HG03135 (cell line): ENCODE measurements around the gene FAM20C.
"Not testable (repeated sequence)": the region's sequence is repeated elsewhere in the genome, so short reads cannot be mapped to it uniquely, and the experiment has no call there.

Experiments used
- ATAC-seq: cut with Tn5 transposase; IDR thresholded peaks from one replicate; pipeline ENCODE4 v1.9.1; 2021; ENCODE audit warnings: mild to moderate bottlenecking, moderate library complexity; ENCODE audit not compliant: unreplicated experiment

Gene FAM20C

DNA sequence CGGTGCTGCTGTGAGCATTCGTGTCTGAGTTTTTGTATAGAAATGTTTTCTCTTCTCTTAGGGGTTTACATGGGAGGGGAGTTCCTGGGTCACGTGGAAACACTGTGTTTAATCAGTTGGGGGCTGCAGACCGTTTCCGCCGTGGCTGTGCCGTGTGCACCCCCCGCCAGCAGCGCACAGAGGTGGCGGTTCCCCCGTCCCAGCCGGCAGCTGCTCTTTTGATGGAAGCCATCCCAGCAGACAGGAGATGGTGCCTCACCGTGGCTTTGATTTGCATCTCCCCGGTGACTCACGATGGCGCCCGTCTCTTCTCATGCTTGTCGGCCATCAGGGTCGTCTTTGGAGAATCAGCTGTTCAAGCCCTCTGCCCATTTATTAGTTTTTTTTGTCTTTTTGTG, 62.7 kb downstream of the FAM20C start:
- ATAC-seq = no peak

GRCh38 chr7:255721-256361, 63.5 kb downstream of the FAM20C start:
- ATAC-seq = no peak

GRCh38 chr7:256461-256940, 64.1 kb downstream of the FAM20C start:
- no peak for ATAC-seq

GRCh38 chr7:256981-257646, 64.7 kb downstream of the FAM20C start:
- ATAC-seq = no peak

DNA sequence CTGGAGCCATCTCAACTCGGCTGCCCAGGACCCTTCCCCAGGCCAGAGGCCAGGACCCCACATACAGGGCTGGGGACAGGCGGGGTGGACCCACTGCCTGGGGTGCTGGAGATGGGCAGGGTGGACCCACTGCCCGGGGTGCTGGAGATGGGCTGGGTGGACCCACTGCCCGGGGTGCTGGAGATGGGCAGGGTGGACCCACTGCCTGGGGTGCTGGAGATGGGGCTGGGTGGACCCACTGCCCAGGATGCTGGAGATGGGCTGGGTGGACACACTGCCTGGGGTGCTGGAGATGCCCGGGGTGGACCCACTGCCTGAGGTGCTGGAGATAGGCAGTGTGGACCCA, 65.2 kb downstream of the FAM20C start:
- ATAC-seq = no peak

DNA sequence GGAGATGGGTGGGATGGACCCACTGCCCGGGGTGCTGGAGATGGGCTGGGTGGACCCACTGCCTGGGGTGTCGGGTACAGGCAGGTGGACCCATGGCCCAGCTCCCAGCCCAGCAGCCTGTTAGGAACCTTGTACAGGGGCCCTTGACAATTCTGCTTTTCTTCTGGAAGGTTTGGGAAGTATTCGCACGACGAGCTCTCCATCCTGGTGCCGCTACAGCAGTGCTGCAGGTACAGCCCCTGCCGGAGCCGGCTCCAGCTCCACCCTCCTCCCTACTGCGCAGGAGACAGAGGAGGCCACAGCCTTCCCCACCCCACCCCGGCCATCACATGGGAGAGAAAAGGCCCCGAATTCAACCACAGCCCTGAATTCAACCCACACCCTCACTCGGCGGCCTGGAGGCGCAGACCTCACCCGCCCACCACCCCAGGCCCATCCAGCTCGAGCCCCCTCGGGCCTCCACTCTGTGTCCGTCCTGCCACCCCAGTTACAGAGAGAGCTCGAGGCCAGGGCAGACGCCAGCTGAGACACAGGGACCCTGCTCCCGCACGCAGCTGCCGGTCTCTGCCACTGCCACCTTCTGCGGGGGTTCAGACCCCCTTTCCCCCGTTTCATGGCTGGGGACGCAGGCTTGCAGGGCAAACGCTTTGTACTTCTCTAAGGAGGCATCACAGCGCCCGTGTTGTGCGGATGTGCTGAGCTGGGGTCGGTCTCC, 66.3 kb downstream of the FAM20C start:
- no peak for ATAC-seq

- no peak for ATAC-seq
These were observed 66.8 kb downstream of the FAM20C start for GRCh38 chr7:259191-259505.

- ATAC-seq = no peak
These were observed 67.5 kb downstream of the FAM20C start for GRCh38 chr7:259751-260405.

DNA sequence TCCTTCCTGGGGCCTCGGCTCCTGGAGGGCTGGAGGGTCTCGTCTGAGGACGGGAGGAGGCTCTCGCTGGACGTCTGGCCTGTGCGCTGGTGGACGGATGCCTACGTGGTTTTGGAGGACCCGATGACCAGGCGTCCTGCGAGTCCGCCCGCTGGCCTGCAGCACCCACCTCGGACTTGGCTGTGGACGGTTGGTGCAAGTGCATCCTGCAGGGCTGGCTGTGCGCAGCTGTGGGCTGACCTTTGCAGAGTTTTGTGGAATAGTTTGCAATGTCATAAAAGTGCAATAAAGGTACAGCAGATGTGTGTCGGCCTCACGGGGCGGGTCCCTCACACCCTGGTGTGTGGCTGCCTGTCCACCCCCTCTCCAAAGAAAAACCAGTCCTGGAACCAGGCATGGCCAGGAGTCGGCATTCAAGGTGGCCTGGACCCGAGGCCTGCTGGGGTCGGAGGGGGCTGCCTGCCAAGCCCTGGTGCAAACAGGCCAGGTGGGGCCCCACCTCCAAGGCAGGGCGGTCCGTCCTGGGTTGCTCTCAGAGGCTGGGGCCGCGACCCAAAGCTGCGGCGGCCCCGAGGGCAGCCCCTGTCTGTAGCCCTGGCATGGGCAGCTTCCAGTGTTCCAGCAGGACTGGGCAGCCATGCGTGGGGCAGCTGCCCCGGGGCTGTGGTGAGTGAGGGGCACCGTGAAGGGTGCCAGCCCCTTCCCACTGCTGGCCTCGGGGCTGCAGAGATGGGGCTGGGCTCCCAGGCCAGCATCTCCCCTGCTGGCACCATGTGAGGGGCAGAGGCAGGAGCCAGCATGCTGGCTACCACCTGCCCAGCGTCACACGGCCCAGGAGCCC, 68.3 kb downstream of the FAM20C start:
- no peak for ATAC-seq

- no peak for ATAC-seq
These were observed 69.2 kb downstream of the FAM20C start for GRCh38 chr7:261341-262250.

DNA sequence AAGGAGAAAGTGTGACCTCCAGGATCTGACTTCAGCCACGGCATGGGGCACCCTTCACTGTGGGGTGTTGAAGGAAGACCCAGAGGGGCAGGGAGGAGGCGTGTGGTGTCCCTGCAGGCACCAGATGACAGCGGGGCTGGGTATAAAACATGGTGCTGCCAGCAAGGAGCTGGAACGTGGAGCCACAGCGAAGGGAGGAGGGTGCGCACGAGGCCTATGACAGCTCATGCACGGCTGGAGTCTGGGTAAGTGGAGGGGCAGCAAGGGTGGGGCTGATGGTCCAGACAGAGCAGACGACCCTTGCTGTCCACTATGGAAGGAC, 69.8 kb downstream of the FAM20C start:
- no peak for ATAC-seq

GRCh38 chr7:262631-263311, 70.4 kb downstream of the FAM20C start:
- ATAC-seq = not testable (repeated sequence)

- ATAC-seq = not testable (repeated sequence)
These were observed 71.3 kb downstream of the FAM20C start for GRCh38 chr7:263483-264351.

DNA sequence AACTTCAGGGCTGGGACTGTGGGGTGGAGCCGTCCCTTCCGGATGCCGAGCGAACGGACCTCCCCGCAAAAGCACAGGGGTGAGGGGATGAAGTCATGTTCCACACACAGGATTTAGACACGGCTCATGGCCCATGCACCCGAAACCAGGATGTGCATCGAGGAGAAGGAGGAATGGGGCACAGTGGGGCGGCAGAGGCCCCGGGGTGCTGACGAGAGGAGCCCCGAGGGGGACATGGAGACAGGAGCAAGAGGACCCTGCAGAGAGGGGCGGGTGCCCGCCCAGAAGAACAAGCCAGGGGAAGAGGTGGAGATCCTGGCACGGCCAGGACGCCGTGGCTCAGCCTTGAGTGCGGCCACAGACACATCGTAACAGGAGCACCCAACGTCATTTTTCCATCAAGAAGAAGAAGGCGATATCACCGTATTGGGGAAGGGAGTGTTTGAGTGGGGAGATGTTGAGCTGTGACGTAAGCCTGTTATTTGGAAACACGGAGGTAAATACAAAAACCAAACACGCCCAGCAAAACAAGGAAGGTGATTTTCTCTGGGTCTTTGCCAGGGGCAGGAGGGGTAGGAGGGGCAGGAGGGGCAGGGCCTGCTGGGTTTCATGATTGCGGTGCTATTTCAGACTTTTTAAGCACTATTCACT, 72.3 kb downstream of the FAM20C start:
- no peak for ATAC-seq

GRCh38 chr7:265192-265997, 73.0 kb downstream of the FAM20C start:
- ATAC-seq = no peak

DNA sequence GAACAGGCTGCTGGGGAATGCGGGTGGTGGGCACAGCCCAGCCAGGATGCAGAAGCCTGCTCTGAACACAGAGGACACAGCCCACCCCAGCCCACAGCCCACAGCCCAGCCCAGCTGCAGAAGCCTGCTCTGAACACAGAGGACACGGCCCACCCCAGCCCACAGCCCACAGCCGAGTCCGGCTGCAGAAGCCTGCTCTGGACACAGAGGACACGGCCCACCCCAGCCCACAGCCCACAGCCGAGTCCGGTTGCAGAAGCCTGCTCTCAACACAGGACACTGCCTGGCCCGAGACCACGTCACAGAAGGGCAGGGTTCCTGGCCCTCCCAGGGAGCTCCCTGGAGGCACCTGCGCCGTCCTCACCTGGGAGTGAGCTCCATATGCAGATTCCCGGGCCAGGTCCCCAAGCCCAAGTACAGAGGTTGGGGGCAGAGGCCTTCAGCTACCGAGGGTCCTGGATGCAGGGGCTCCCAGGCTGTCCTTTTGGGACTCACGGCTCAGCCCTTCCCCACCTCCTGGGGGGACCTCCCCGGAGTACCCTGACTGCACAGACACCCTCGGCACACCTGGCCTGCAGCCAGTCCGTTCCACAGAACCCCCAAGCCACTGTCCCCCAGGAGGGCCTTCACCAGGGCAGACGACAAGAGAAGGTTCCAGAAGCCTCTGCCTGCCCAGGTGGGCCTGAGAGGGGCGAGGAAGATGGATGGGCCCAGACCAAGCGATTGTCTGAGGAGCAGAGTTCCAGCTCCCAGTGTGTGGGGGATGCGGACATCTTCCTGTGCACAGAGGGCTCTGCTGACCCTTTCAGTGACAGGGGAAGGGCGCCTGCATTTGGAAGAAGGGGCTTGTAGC, 73.9 kb downstream of the FAM20C start:
- ATAC-seq = no peak
